Panc1 (cell line): Measurements from ENCODE around the gene TMEM236. TPM values are rescaled to one million over a fixed set of nuclear protein-coding genes. Genes with fewer than 3 reads are reported as not detected.

ENCODE experiments used
- ATAC-seq: fragments of 200-7000 bp; cut with Tn5 transposase; 2 replicates; pipeline ENCODE4 v1.9.1; 2020; ENCODE audit warnings: mild to moderate bottlenecking, moderate library complexity
- BruUV-seq: library from RNA; stranded (reverse); fragments of 400-500 nt; replicated peaks from 2 replicates; lab custom pipeline; 2021; lab: Mats Ljungman, UMichigan
- CTCF ChIA-PET: fragments of 300-600 bp; sonication (Branson Sonifier 250); formaldehyde crosslinking; loops from one replicate; lab custom pipeline; 2022; ENCODE audit warnings: antibody characterized with exemption; lab: Charles Lee
- POLR2A ChIA-PET: fragments of 300-600 bp; sonication (Branson Sonifier 250); formaldehyde crosslinking; loops from one replicate; lab custom pipeline; 2022; ENCODE audit warnings: antibody characterized with exemption; lab: Charles Lee
- DNase-seq: peaks from one replicate; pipeline ENCODE4 v3.0.0-alpha.2; 2010; ENCODE audit warnings: low read depth, low spot score
- H3K27ac ChIP-seq: 2 replicates; pipeline ENCODE4 v1.5.1; 2011; ENCODE audit warnings: mild to moderate bottlenecking, low read length, inconsistent platforms
- H3K27me3 ChIP-seq: fragments of 200-500 bp; sonication (Bioruptor generic); 2 replicates; pipeline ENCODE4 v1.6.0; 2014; ENCODE audit warnings: low read length, inconsistent platforms; ENCODE audit not compliant: control insufficient read depth, insufficient read depth
- H3K36me3 ChIP-seq: fragments of 200-500 bp; sonication (Bioruptor generic); 2 replicates; pipeline ENCODE4 v1.5.1; 2014; ENCODE audit warnings: inconsistent platforms, mild to moderate bottlenecking, low read length, moderate library complexity; ENCODE audit not compliant: control insufficient read depth, insufficient read depth
- H3K4me1 ChIP-seq: 2 replicates; pipeline ENCODE4 v1.5.1; 2011; ENCODE audit warnings: inconsistent platforms, mild to moderate bottlenecking, low read length, moderate library complexity; ENCODE audit not compliant: control insufficient read depth, insufficient read depth
- H3K4me3 ChIP-seq, 2 experiments: 2 replicates each; pipeline ENCODE4 v1.5.1; 2011 to 2012; ENCODE audit warnings: low read depth in 2 of 2, low read length in 2 of 2, mild to moderate bottlenecking in 2 of 2, inconsistent platforms in 1 of 2, moderate library complexity in 1 of 2
- H3K9me3 ChIP-seq: fragments of 200-500 bp; sonication (Bioruptor generic); 2 replicates; pipeline ENCODE4 v1.5.1; 2014; ENCODE audit warnings: low read depth, mild to moderate bottlenecking, inconsistent platforms, low read length, moderate library complexity; ENCODE audit not compliant: control insufficient read depth, insufficient read depth
- CTCF ChIP-seq: fragments of 450-650 bp; IDR thresholded peaks from 2 replicates; pipeline ENCODE4 v1.5.1; 2017; ENCODE audit warnings: mild to moderate bottlenecking
- POLR2AphosphoS5 ChIP-seq: IDR thresholded peaks from 2 replicates; pipeline ENCODE4 v1.6.1; 2012; ENCODE audit warnings: mild to moderate bottlenecking, low read depth, low read length, moderate library complexity
- SIN3A ChIP-seq: IDR thresholded peaks from 2 replicates; pipeline ENCODE4 v1.6.1; 2012; ENCODE audit warnings: low read depth, mild to moderate bottlenecking, low read length, moderate library complexity, borderline replicate concordance; ENCODE audit not compliant: insufficient read depth
- TCF7L2 ChIP-seq: IDR thresholded peaks from 2 replicates; pipeline ENCODE4 v1.6.1; 2011; ENCODE audit warnings: mild to moderate bottlenecking, low read depth, low read length, inconsistent platforms
- in situ Hi-C: cut with HindIII; loops from 2 replicates; pipeline ENCODE4 v1.10.0; 2016; ENCODE audit warnings: low sequenced_read_pairs, low pct_unique_long_range_greater_than_20kb
- intact Hi-C: fragments of 100-400 bp; cut with micrococcal nuclease; formaldehyde crosslinking; loops from one replicate; pipeline ENCODE4 v1.10.0; 2022; ENCODE audit not compliant: unreplicated experiment
- total RNA-seq: library from RNA; stranded (reverse); gene quantifications from one replicate; pipeline ENCODE4 v1.2.1, GENCODE V29; 2021; ENCODE audit not compliant: unreplicated experiment
- TF ChIP-seq, protein P1 (sequence below), 2 experiments: IDR thresholded peaks; 2 replicates each; pipeline ENCODE4 v1.6.1; 2011 to 2012; ENCODE audit warnings: low read depth in 2 of 2, control low read depth in 1 of 2, low read length in 1 of 2, mild to moderate bottlenecking in 1 of 2, moderate library complexity in 1 of 2; ENCODE audit not compliant: insufficient read depth in 1 of 2

Gene TMEM236
- total RNA-seq, 1 experiment from 2014 or later, result 0.05 TPM

GRCh38 chr10:17710181-17710580, 41.8 kb upstream of the TMEM236 start:
- Histone ChIP-seq H3K4me1 (no peaks in the 10 kb centered on the region), H3K27ac (no peak overlapping the region), H3K4me3 (no peak overlapping the region), H3K36me3 (peaks cover 3% of the 10 kb centered on the region), H3K27me3 (no peaks in the 10 kb centered on the region), H3K9me3 (no peaks in the 10 kb centered on the region)
- ATAC-seq, result no peak
- CTCF ChIA-PET, result no interaction called here
- DNase-seq, result no peak
- in situ Hi-C loops (no loop called here), intact Hi-C loops (no loop called here)
- BruUV-seq, result no TSS peak
- POLR2A ChIA-PET, result no interaction called here
- TF ChIP-seq TCF7L2 (no peak), CTCF (no peak), POLR2AphosphoS5 (no peak), SIN3A (no peak)
- TF ChIP-seq, protein P1, sequence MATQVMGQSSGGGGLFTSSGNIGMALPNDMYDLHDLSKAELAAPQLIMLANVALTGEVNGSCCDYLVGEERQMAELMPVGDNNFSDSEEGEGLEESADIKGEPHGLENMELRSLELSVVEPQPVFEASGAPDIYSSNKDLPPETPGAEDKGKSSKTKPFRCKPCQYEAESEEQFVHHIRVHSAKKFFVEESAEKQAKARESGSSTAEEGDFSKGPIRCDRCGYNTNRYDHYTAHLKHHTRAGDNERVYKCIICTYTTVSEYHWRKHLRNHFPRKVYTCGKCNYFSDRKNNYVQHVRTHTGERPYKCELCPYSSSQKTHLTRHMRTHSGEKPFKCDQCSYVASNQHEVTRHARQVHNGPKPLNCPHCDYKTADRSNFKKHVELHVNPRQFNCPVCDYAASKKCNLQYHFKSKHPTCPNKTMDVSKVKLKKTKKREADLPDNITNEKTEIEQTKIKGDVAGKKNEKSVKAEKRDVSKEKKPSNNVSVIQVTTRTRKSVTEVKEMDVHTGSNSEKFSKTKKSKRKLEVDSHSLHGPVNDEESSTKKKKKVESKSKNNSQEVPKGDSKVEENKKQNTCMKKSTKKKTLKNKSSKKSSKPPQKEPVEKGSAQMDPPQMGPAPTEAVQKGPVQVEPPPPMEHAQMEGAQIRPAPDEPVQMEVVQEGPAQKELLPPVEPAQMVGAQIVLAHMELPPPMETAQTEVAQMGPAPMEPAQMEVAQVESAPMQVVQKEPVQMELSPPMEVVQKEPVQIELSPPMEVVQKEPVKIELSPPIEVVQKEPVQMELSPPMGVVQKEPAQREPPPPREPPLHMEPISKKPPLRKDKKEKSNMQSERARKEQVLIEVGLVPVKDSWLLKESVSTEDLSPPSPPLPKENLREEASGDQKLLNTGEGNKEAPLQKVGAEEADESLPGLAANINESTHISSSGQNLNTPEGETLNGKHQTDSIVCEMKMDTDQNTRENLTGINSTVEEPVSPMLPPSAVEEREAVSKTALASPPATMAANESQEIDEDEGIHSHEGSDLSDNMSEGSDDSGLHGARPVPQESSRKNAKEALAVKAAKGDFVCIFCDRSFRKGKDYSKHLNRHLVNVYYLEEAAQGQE (IDR thresholded peaks at IDR 0.05; ENCODE audit: insufficient read depth in 1 of 2, low read depth in 2 of 2, low read length in 1 of 2), result no peak

DNA sequence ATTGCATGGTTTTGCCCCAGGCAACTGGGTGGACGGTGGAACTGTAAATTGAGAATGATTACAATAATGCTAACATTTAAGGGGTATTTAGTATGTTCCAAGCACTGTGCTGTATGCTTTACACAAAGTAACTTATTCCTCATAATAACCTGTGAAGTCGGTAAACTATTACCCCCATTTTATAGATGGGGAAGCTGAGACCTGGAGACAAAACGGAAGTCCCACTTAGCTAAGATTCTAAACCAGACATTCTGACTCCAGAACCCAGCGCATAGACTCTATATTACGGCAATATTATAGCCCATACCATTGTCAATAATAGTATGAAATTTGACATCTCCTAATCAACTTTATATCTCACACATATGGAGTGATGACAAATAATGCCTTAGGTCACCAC, 39.9 kb upstream of the TMEM236 start:
- intact Hi-C loops (no loop called here), in situ Hi-C loops (no loop called here)
- no peak for ATAC-seq
- ChIA-PET POLR2A (no interaction called here), CTCF (no interaction called here)
- Histone ChIP-seq H3K9me3 (no peaks in the 10 kb centered on the region), H3K4me1 (no peaks in the 10 kb centered on the region), H3K27ac (no peak overlapping the region), H3K36me3 (peaks cover 8% of the 10 kb centered on the region), H3K27me3 (no peaks in the 10 kb centered on the region), H3K4me3 (no peak overlapping the region)
- no peak for DNase-seq
- TF ChIP-seq, protein P1 (IDR thresholded peaks at IDR 0.05; ENCODE audit: insufficient read depth in 1 of 2, low read depth in 2 of 2, low read length in 1 of 2), result no peak
- TF ChIP-seq TCF7L2 (no peak), SIN3A (no peak), POLR2AphosphoS5 (no peak), CTCF (no peak)
- BruUV-seq, result no TSS peak
